ENCODE measurements around the gene TRERF1. TPM values are rescaled to one million over a fixed set of nuclear protein-coding genes. Genes with fewer than 3 reads are reported as not detected.

Gene TRERF1
- total RNA-seq, 4 donors from 2014 or later, result 3.3 to 4.9 (median 3.8) TPM

DNA sequence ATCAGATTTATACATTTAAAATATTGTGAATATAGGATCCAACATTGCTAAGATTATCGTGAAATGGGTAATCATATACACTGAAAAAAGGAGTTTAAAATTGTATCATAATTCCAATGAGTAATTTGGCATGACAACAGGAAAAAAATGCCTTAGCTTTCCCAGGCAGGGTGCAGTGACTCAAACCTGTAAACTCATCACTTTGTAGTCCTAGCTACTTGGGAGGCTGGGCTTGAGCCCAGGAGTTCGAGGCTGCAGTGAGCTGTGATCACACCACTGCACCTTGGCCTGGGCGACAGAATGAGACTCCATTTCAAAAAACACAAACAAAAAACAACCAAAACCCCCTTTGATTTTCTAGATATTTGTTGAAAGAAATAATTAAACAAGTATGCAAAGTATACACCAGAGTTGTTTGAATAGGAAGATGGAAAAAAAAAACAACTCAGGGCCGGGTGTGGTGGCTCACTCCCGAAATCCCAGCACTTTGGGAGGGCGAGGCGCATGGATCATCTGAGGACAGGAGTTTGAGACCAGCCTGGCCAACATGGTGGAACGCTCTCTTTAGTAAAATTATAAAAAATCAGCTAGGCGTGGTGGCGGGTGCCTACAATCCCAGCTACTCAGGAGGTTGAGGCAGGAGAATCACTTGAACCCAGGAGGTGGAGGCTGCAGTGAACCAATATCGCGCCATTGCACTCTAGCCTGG is 98.7 kb downstream of the TRERF1 start:
- TF ChIP-seq, protein P1, sequence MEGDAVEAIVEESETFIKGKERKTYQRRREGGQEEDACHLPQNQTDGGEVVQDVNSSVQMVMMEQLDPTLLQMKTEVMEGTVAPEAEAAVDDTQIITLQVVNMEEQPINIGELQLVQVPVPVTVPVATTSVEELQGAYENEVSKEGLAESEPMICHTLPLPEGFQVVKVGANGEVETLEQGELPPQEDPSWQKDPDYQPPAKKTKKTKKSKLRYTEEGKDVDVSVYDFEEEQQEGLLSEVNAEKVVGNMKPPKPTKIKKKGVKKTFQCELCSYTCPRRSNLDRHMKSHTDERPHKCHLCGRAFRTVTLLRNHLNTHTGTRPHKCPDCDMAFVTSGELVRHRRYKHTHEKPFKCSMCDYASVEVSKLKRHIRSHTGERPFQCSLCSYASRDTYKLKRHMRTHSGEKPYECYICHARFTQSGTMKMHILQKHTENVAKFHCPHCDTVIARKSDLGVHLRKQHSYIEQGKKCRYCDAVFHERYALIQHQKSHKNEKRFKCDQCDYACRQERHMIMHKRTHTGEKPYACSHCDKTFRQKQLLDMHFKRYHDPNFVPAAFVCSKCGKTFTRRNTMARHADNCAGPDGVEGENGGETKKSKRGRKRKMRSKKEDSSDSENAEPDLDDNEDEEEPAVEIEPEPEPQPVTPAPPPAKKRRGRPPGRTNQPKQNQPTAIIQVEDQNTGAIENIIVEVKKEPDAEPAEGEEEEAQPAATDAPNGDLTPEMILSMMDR (IDR thresholded peaks at IDR 0.05; ENCODE audit: low read depth), result no peak

DNA sequence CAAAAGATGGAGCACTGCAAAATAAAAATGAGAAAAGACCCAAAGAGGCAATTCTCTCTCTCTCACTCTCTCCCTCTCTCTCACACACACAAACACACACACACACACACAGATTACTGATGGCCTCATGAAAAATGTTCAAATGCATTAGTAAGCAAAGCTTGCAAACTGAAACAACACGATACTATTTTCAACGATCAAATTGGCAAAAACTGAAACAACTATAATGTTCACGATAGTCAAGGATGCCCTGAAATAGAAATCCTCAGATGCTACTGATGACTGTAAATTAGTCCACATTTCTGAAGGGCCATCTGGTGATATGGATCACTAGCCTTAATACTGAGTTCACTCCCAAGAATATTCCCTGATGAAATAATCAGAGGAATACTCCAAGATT is 100.8 kb downstream of the TRERF1 start:
- TF ChIP-seq, protein P1 (IDR thresholded peaks at IDR 0.05; ENCODE audit: low read depth), result no peak

DNA sequence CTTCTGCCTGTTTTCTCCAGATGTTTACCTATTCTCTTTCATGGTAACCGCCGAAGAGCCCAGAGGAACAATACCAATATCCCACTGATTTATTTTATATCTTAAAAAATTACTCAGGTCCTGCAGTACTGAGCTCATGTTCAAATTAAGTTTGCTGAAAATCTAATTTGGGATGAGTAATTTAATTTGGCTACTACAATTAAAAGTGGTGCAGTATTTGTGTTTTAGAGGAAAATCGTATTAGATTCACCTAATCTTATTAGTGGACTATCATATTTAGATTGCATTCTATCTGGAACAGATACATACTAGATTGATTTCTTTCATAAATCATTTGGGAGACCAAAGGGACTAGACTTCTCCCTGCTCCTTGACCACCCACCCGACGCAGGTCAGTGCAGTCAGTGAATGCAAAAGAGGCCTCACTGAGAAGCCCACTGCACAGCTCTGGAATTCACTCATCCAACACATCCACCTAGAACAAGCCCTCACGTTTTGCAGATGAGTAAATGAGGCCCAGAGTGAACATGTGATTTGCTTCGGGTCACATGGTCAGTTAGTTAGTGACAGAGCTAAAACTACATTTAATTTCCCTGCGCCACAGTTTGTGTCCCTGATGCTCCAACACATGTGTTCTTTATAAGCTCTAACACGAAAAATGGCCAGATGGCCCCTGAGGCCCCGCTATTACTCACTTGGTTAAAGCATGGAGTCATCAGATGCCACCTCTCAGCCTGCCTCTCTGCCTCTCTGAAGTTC is 101.8 kb downstream of the TRERF1 start:
- TF ChIP-seq, protein P1 (IDR thresholded peaks at IDR 0.05; ENCODE audit: low read depth), result no peak

DNA sequence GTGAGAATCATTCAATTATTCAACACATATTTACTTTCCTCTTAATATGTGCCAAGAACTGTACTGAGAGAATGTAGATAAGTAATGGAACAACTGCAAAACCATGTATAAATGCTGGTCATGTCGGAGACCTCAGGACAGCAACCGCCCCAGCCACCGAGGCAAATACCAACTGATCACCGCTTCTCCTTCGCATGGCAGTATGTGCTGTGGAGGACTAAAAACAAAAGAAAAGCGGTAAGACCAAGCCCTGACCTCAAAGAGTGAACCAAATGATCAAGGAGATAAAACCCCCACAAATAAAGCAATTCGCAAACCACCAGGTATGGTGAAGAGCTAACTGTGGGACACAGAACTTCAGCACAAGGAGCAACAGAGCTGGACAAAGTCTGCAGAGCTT is 104.3 kb downstream of the TRERF1 start:
- TF ChIP-seq, protein P1 (IDR thresholded peaks at IDR 0.05; ENCODE audit: low read depth), result no peak

DNA sequence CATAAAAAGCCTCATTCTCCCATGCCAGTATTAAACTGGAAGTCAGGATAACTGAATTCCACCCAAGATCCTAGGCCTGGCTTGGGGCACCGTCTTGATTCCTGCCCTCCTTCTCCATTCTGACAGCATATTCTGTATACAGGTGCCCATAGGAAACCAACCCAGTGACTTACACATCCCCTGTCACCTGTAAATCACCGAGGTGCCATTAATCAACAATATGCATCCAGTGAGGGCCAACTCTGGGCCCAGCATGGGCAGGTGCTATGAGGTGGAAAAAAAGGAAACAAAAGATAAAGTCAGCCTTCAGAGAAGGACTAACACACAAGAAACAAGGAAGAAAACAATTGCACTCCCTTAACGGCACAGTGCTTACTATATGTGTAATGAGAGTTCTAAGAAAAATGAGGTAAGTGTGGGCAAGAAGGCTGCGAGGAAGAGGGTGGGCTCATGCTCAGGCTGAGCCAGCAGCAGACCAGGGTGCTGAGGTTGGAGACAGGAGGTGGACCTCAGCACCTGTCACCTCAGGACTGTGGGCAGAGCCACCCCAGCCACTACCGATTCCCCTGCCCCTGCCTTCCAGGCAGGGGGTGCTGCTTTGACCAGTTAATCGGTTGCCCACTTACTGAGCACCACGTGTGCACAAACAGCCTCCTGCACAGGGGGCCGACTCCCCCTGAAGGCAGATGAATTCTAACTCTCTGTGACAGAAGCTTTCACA is 105.9 kb downstream of the TRERF1 start:
- TF ChIP-seq, protein P1 (IDR thresholded peaks at IDR 0.05; ENCODE audit: low read depth), result no peak

DNA sequence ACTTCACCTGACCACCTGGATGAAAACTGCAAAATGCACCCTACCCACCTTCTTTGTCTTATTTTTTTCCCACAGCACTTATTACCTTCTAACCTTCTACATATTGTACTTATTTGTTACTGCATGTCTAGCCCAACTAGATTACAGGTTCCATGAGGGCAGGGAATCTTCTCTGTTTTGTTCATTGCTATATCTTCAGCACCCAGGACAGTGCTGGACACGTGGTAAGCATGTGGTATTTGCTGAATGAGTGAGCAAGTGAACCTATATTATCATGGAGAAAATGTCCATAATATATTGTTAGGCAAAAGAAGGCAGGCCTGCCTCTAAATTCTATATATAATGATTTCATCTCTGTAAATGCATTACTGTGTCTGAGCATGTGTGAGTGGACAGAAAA is 107.0 kb downstream of the TRERF1 start:
- TF ChIP-seq, protein P1 (IDR thresholded peaks at IDR 0.05; ENCODE audit: low read depth), result no peak

All from subcutaneous adipose tissue (tissue), 4 donors.